ENCODE data around the gene ATAT1. TPM values are rescaled to one million over a fixed set of nuclear protein-coding genes. Genes with fewer than 3 reads are reported as not detected.

The ATAT1 gene
- total RNA-seq, 1 experiment from 2014 or later = 10.3 TPM

DNA sequence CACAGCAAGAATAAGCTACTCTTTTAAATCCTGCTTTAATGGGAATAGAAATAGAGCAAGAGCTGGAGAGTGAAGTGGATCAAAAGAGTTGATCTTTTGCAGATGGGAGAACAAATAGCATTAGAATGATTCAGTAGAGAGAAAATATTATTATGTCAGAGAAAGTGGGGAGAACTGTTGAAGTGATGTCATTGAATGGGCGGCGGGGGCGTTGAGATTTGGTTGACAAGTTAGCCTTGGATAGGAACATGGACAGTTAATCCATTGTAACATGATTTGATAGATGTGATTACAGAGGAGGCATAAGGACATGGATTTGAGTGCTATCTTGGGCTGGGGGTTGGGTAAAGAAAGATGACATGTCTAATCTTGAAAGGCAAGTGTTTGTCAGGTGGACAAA lies 9.2 kb downstream of the ATAT1 start:
- Histone ChIP-seq H3K79me2 (ENCODE audit: low read length) (no peaks in the 10 kb centered on the region; the same call in 1 of the 2 replicates), H3K4me2 (ENCODE audit: low read depth, low read length, poor library complexity, severe bottlenecking) (no peak overlapping the region), H3K9ac (ENCODE audit: low read length) (no peak overlapping the region), H3K9me2 (replicated peaks; ENCODE audit: insufficient read depth, low read length) (no peaks in the 10 kb centered on the region), H3K36me3 (ENCODE audit: insufficient read depth, low read length) (0 out of 2 replicates have a peak, but pooled peaks cover 3% of the 10 kb centered on the region), H3K4me1 (ENCODE audit: low read length) (0 out of 2 replicates have a peak, but pooled peaks cover 2% of the 10 kb centered on the region), H3K27me3 (ENCODE audit: low read length) (no peaks in the 10 kb centered on the region), H3K9me3 (ENCODE audit: low read length) (no peaks in the 10 kb centered on the region), H3K4me3 (ENCODE audit: low read length) (no peak overlapping the region), H3K27ac (ENCODE audit: low read length) (no peak overlapping the region), H4K20me1 (ENCODE audit: insufficient read depth, low read depth, low read length) (no peaks in the 10 kb centered on the region), H2AFZ (ENCODE audit: low read length) (no peak overlapping the region)
- DNase-seq = no peak

DNA sequence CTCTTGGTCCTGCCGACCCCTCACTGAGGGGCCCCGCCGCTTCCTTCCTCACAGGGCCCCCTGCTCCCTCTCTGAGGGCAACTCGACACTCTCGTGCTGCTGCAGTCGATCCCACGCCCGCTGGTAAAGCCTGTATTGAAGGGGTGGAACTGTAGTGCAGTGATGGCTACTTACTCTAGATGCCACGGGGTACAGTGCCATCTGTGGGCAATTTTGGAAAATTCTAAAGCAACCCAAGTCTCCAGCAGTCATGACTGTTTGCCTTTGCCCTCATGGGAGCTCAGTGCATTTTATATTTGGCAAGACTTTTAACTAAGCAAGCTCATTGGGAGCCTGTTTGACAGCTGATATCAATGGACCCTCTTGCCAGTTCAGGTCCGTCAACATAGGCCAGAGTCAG lies 13.8 kb downstream of the ATAT1 start:
- Histone ChIP-seq H3K4me1 (ENCODE audit: low read length) (peaks cover 3% of the 10 kb centered on the region; the same call in 1 of the 2 replicates), H3K27ac (ENCODE audit: low read length) (no peak overlapping the region), H3K36me3 (ENCODE audit: insufficient read depth, low read length) (no peaks in the 10 kb centered on the region), H3K9me2 (replicated peaks; ENCODE audit: insufficient read depth, low read length) (no peaks in the 10 kb centered on the region), H2AFZ (ENCODE audit: low read length) (no peak overlapping the region), H3K4me2 (ENCODE audit: low read depth, low read length, poor library complexity, severe bottlenecking) (no peak overlapping the region), H3K9ac (ENCODE audit: low read length) (no peak overlapping the region), H3K27me3 (ENCODE audit: low read length) (no peaks in the 10 kb centered on the region), H3K4me3 (ENCODE audit: low read length) (no peak overlapping the region), H3K9me3 (ENCODE audit: low read length) (no peaks in the 10 kb centered on the region), H3K79me2 (ENCODE audit: low read length) (peaks cover 17% of the 10 kb centered on the region), H4K20me1 (ENCODE audit: insufficient read depth, low read depth, low read length) (no peaks in the 10 kb centered on the region)
- DNase-seq = peak; percentile 51

DNA sequence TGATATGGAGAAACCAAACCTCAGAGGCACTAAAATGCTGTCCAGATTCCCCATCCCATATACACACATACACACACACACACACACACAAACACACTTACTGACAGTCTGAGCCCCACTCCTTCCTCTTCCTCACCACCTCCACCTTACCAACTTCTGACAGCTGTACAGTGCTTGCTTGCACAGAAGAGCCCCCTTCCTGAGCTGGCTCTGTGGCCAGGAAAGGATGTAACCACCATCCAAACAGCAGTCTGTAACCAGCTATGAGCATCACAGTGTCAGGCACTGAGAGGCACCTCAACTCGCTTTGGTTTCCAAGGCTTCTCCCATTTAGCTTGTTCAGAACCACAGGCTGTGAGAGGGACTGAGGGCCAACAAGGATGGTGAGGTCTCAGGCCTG lies 14.4 kb downstream of the ATAT1 start:
- peaks cover 5% of the 10 kb centered on the region; the same call in 1 of the 2 replicates for H4K20me1 ChIP-seq (ENCODE audit: insufficient read depth, low read depth, low read length)
- no peak overlapping the region for H3K4me2 ChIP-seq (ENCODE audit: low read depth, low read length, poor library complexity, severe bottlenecking)
- no peaks in the 10 kb centered on the region for H3K9me3 ChIP-seq (ENCODE audit: low read length)
- peaks cover 8% of the 10 kb centered on the region for H3K4me1 ChIP-seq (ENCODE audit: low read length)
- H2AFZ ChIP-seq (ENCODE audit: low read length) = no peak overlapping the region
- H3K9me2 ChIP-seq (replicated peaks; ENCODE audit: insufficient read depth, low read length) = no peaks in the 10 kb centered on the region
- no peak overlapping the region for H3K9ac ChIP-seq (ENCODE audit: low read length)
- peaks cover 23% of the 10 kb centered on the region for H3K79me2 ChIP-seq (ENCODE audit: low read length)
- no peak overlapping the region for H3K27ac ChIP-seq (ENCODE audit: low read length)
- no peaks in the 10 kb centered on the region for H3K27me3 ChIP-seq (ENCODE audit: low read length)
- no peak overlapping the region for H3K4me3 ChIP-seq (ENCODE audit: low read length)
- DNase-seq = no peak
- no peaks in the 10 kb centered on the region for H3K36me3 ChIP-seq (ENCODE audit: insufficient read depth, low read length)

DNA sequence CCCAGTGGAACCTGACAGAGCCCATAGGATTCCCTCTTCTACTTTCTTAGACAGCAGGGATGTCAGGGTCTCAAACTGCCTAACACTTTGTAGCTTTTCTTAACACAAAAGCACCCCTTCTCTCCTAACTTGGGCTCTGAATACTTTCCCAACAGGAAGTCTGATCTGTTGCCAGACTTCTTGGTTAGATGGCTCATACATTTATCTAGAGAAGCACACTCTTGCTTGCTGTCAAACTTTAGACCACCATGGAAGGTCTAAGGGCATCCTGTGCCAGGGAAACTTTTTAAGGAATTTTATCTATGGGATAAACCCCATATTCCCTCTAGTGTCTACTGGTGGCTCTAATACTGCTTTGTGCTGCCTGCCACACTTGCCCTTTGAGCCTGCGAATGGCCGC lies 17.0 kb downstream of the ATAT1 start:
- no peaks in the 10 kb centered on the region for H3K36me3 ChIP-seq (ENCODE audit: insufficient read depth, low read length)
- H4K20me1 ChIP-seq (ENCODE audit: insufficient read depth, low read depth, low read length) = peaks cover 8% of the 10 kb centered on the region; the same call in 1 of the 2 replicates

DNA sequence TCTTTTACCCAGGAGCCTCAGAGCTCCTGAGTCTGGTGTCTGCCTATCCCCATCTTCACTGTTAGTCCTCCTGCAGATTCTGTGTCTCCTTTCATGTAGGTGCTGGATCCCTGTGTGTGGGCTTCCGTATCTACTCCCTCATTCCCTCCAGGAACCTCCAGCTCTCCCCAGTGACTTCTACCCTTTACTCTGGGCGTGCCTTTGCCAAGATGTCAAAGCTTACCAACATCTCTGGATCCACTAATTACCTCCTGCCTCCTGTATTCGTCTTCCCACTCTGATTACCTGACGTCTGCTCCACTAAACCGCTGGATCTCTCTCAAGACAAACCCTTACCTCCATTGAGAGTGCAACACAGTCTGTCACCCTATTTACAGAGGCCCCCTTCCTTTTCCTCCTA lies 18.1 kb downstream of the ATAT1 start:
- no peak overlapping the region for H3K27ac ChIP-seq (ENCODE audit: low read length)
- peaks cover 53% of the 10 kb centered on the region for H3K79me2 ChIP-seq (ENCODE audit: low read length)
- H3K9me3 ChIP-seq (ENCODE audit: low read length) = no peaks in the 10 kb centered on the region
- no peak for DNase-seq
- H3K36me3 ChIP-seq (ENCODE audit: insufficient read depth, low read length) = no peaks in the 10 kb centered on the region
- 0 out of 2 replicates have a peak overlapping the region, but pooled peaks have one; percentile 14 for H3K9ac ChIP-seq (ENCODE audit: low read length)
- no peaks in the 10 kb centered on the region for H3K27me3 ChIP-seq (ENCODE audit: low read length)
- peaks cover 8% of the 10 kb centered on the region; the same call in 1 of the 2 replicates for H4K20me1 ChIP-seq (ENCODE audit: insufficient read depth, low read depth, low read length)
- peaks cover 19% of the 10 kb centered on the region for H3K4me1 ChIP-seq (ENCODE audit: low read length)
- H3K9me2 ChIP-seq (replicated peaks; ENCODE audit: insufficient read depth, low read length) = no peaks in the 10 kb centered on the region
- H3K4me3 ChIP-seq (ENCODE audit: low read length) = no peak overlapping the region
- H3K4me2 ChIP-seq (ENCODE audit: low read depth, low read length, poor library complexity, severe bottlenecking) = no peak overlapping the region
- no peak overlapping the region for H2AFZ ChIP-seq (ENCODE audit: low read length)

More for the DNA sequence above, 17.0 kb downstream of the ATAT1 start:
- no peaks in the 10 kb centered on the region for H3K9me2 ChIP-seq (replicated peaks; ENCODE audit: insufficient read depth, low read length)
- H3K9ac ChIP-seq (ENCODE audit: low read length) = no peak overlapping the region
- no peak overlapping the region for H3K4me3 ChIP-seq (ENCODE audit: low read length)
- no peaks in the 10 kb centered on the region for H3K27me3 ChIP-seq (ENCODE audit: low read length)
- H3K4me1 ChIP-seq (ENCODE audit: low read length) = peaks cover 19% of the 10 kb centered on the region
- H3K9me3 ChIP-seq (ENCODE audit: low read length) = no peaks in the 10 kb centered on the region
- no peak overlapping the region for H3K27ac ChIP-seq (ENCODE audit: low read length)
- H3K4me2 ChIP-seq (ENCODE audit: low read depth, low read length, poor library complexity, severe bottlenecking) = no peak overlapping the region
- H2AFZ ChIP-seq (ENCODE audit: low read length) = no peak overlapping the region
- DNase-seq = no peak
- H3K79me2 ChIP-seq (ENCODE audit: low read length) = peaks cover 43% of the 10 kb centered on the region

DNA sequence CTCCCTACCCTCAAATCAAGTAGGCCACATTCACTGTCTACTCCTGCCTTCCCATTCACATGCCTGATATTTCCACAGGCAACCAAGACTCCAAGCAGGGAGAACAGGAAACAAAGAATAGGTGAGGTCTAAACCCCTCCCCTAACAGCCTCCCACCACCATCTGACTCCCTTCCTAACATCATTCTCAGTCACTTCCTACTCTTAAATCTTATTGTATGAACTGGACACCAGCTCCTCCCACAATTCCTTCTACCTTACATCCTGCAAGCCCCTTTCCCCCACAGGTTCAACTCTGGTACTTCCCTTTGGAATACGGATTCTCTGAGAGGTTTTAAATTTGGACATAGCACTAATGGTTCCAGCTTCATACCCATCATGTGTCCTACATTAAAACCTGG lies 19.3 kb downstream of the ATAT1 start:
- Histone ChIP-seq H4K20me1 (ENCODE audit: insufficient read depth, low read depth, low read length) (peaks cover 8% of the 10 kb centered on the region; the same call in 1 of the 2 replicates), H3K9me2 (replicated peaks; ENCODE audit: insufficient read depth, low read length) (no peaks in the 10 kb centered on the region), H3K4me3 (ENCODE audit: low read length) (peak overlapping the region; percentile 85; the same call in 1 of the 2 replicates), H3K27me3 (ENCODE audit: low read length) (no peaks in the 10 kb centered on the region), H3K27ac (ENCODE audit: low read length) (no peak overlapping the region), H3K9ac (ENCODE audit: low read length) (peak overlapping the region; percentile 50), H3K4me2 (ENCODE audit: low read depth, low read length, poor library complexity, severe bottlenecking) (peak overlapping the region; percentile 89), H2AFZ (ENCODE audit: low read length) (no peak overlapping the region), H3K4me1 (ENCODE audit: low read length) (peaks cover 19% of the 10 kb centered on the region), H3K9me3 (ENCODE audit: low read length) (no peaks in the 10 kb centered on the region), H3K79me2 (ENCODE audit: low read length) (peaks cover 54% of the 10 kb centered on the region), H3K36me3 (ENCODE audit: insufficient read depth, low read length) (no peaks in the 10 kb centered on the region)
- no peak for DNase-seq

DNA sequence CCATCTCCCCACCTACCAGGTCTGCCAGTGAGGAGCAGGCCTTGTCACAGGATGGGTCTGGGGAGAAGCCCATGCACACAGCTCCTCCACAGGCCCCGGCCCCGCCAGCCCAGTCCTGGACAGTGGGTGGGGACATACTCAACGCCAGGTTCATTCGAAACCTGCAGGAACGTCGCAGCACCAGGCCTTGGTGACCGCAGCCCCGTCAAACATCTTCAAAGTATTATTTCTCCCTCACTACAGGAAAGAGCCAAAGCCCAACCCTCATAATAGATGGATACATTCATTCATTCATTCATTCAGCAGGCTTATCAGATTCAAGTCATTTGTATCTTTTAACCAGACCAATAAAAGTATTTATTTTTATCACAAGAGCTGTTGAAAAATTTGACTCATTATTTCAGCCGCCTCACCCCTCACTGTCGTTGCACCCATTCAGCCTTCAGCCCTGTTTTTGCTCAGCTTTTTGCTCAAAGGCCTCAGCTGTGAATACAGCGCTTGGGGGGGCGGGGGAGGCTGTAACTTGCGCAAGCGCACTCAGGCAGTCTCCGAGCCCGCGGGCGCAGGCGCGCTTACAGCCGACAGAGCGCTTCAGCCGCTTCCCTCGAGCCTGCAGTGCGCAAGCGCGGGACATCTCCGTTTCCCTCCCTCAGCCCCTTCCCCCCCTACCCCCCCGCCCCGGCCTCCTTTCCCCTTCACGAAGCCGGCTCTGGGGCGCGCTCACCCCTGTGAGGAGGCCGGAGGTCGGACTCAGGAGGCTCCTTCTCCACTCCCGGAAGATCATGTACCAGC lies 20.0 kb downstream of the ATAT1 start, which contains the start of gene C6orf136:
TSS of gene C6orf136 (plus strand) at position 684 of the 792 bp plus-strand sequence. CDS start at position 783, 99 bp downstream.
- Histone ChIP-seq H3K4me1 (ENCODE audit: low read length) (peaks cover 19% of the 10 kb centered on the region), H3K27me3 (ENCODE audit: low read length) (no peaks in the 10 kb centered on the region), H3K4me3 (ENCODE audit: low read length) (peak within 1 kb of the TSS; percentile 85), H3K4me2 (ENCODE audit: low read depth, low read length, poor library complexity, severe bottlenecking) (peak within 1 kb of the TSS; percentile 89), H3K27ac (ENCODE audit: low read length) (peak within 1 kb of the TSS; percentile 79), H4K20me1 (ENCODE audit: insufficient read depth, low read depth, low read length) (peaks cover 8% of the 10 kb centered on the region; the same call in 1 of the 2 replicates), H3K36me3 (ENCODE audit: insufficient read depth, low read length) (no peaks in the 10 kb centered on the region; the same call in 1 of the 2 replicates), H3K9ac (ENCODE audit: low read length) (peak within 1 kb of the TSS; percentile 96), H3K9me3 (ENCODE audit: low read length) (no peaks in the 10 kb centered on the region), H2AFZ (ENCODE audit: low read length) (peak within 1 kb of the TSS; percentile 94), H3K9me2 (replicated peaks; ENCODE audit: insufficient read depth, low read length) (no peaks in the 10 kb centered on the region), H3K79me2 (ENCODE audit: low read length) (peaks cover 54% of the 10 kb centered on the region)
- peak; percentile 97 for DNase-seq

Measured in Karpas-422 (cell line).